Uterus (tissue), 2 donors: Measurements from ENCODE around the gene EIF3L.

Source experiments
- POLR2A ChIP-seq, 2 donors: fragments of 450-650 bp; IDR thresholded peaks; one replicate each; pipeline ENCODE4 v1.6.1; 2016; ENCODE audit warnings: antibody characterized with exemption in 2 of 2, mild to moderate bottlenecking in 1 of 2, moderate library complexity in 1 of 2
- TF ChIP-seq, protein P1 (sequence below), 4 experiments: fragments of 200-600 bp in 2 of 4; fragments of 450-650 bp in 2 of 4; sonication (generic) in 2 of 4; IDR thresholded peaks; one replicate each; pipeline ENCODE4 v1.5.1; 2016 to 2019; ENCODE audit warnings: antibody characterized with exemption in 4 of 4, mild to moderate bottlenecking in 2 of 4, moderate library complexity in 1 of 4

DNA sequence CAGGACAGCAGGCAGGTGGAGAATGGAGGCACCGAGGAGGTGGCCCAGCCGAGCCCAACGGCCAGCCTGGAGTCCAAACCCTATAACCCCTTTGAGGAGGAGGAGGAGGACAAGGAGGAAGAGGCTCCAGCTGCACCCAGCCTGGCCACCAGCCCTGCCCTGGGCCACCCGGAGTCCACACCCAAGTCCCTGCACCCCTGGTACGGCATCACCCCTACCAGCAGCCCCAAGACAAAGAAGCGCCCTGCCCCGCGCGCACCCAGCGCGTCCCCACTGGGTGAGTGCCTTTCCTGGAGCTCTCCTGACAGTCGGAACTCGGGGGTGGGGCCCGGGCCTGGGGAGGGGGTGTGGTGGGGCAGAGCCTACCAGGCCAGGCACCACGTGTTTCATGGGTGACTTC is 76.5 kb downstream of the EIF3L start:
- TF ChIP-seq, protein P1, sequence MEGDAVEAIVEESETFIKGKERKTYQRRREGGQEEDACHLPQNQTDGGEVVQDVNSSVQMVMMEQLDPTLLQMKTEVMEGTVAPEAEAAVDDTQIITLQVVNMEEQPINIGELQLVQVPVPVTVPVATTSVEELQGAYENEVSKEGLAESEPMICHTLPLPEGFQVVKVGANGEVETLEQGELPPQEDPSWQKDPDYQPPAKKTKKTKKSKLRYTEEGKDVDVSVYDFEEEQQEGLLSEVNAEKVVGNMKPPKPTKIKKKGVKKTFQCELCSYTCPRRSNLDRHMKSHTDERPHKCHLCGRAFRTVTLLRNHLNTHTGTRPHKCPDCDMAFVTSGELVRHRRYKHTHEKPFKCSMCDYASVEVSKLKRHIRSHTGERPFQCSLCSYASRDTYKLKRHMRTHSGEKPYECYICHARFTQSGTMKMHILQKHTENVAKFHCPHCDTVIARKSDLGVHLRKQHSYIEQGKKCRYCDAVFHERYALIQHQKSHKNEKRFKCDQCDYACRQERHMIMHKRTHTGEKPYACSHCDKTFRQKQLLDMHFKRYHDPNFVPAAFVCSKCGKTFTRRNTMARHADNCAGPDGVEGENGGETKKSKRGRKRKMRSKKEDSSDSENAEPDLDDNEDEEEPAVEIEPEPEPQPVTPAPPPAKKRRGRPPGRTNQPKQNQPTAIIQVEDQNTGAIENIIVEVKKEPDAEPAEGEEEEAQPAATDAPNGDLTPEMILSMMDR (IDR thresholded peaks at IDR 0.05): no peak
- TF ChIP-seq POLR2A (IDR thresholded peaks at IDR 0.05): no peak
